Thoracic aorta (tissue), 2 donors: Measurements from ENCODE around the gene MAT2B. TPM values are rescaled to one million over a fixed set of nuclear protein-coding genes. Genes with fewer than 3 reads are reported as not detected.

ENCODE experiments used
- ATAC-seq: fragments of 150-250 bp; one replicate; pipeline ENCODE4 v1.8.0; 2017; ENCODE audit warnings: low read depth; ENCODE audit not compliant: insufficient number of reproducible peaks, low FRiP score
- DNase-seq: peaks from one replicate; pipeline ENCODE4 v3.0.0-alpha.2; 2020; ENCODE audit warnings: low spot score
- H3K27ac ChIP-seq, 2 donors: fragments of 200-600 bp; sonication (generic); 1 replicate in 1 of 2; 2 replicates in 1 of 2; pipeline ENCODE4 v1.5.1; 2016; ENCODE audit warnings: mild to moderate bottlenecking in 2 of 2, moderate library complexity in 2 of 2
- H3K27me3 ChIP-seq: fragments of 200-600 bp; sonication (generic); replicated peaks from 2 replicates; pipeline ENCODE4 v1.6.0; 2016; ENCODE audit warnings: mild to moderate bottlenecking; ENCODE audit not compliant: insufficient read depth
- H3K36me3 ChIP-seq: fragments of 200-600 bp; sonication (generic); one replicate; pipeline ENCODE4 v1.5.1; 2016
- H3K4me1 ChIP-seq, 2 donors: fragments of 200-600 bp; sonication (generic); 1 replicate in 1 of 2; 2 replicates in 1 of 2; pipeline versions ENCODE4 v1.5.1 to v1.6.0; 2016; ENCODE audit warnings: low read depth in 2 of 2, mild to moderate bottlenecking in 1 of 2; ENCODE audit not compliant: control insufficient read depth in 1 of 2
- H3K4me3 ChIP-seq: fragments of 200-600 bp; sonication (generic); 2 replicates; pipeline ENCODE4 v1.5.1; 2016; ENCODE audit warnings: mild to moderate bottlenecking
- H3K9me3 ChIP-seq: fragments of 200-600 bp; sonication (generic); 2 replicates; pipeline ENCODE4 v1.5.1; 2016
- total RNA-seq, 2 donors: library from RNA; depleted of rRNA; stranded (reverse); fragments of >200 nt; gene quantifications; one replicate each; pipeline versions ENCODE4 v1.1.0 to v1.2.3, GENCODE V29; 2016
- TF ChIP-seq, protein P1 (sequence below): fragments of 200-600 bp; sonication (generic); IDR thresholded peaks from one replicate; pipeline ENCODE4 v1.5.1; 2019; ENCODE audit warnings: antibody characterized with exemption

Gene MAT2B
- total RNA-seq, 2 donors from 2014 or later = 51.6 to 52.3 TPM

DNA sequence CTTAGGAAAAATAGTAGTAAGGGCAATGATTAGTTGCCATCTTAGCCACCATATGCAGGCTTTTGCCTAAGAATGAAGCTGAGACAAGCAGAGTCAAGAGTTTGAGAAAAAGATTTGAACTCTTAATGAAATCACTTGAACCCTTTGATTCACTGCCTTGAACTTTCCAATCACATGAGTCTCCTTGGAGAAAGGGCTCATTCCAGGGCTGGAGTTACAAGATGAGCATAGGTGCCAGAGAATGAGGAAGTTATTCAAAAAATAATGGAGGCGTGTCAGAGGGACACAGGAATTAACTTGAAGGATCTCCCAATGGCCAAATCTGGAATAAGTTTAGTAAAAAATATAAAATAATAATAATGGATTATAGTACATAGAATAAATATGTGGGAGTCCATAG lies 35.3 kb downstream of the MAT2B start:
- Histone ChIP-seq H3K9me3 (no peaks in the 10 kb centered on the region), H3K4me3 (no peak overlapping the region), H3K27ac (no peak overlapping the region), H3K4me1 (no peaks in the 10 kb centered on the region), H3K36me3 (no peaks in the 10 kb centered on the region), H3K27me3 (no peaks in the 10 kb centered on the region)
- ATAC-seq (no peak), DNase-seq (no peak)
- TF ChIP-seq, protein P1, sequence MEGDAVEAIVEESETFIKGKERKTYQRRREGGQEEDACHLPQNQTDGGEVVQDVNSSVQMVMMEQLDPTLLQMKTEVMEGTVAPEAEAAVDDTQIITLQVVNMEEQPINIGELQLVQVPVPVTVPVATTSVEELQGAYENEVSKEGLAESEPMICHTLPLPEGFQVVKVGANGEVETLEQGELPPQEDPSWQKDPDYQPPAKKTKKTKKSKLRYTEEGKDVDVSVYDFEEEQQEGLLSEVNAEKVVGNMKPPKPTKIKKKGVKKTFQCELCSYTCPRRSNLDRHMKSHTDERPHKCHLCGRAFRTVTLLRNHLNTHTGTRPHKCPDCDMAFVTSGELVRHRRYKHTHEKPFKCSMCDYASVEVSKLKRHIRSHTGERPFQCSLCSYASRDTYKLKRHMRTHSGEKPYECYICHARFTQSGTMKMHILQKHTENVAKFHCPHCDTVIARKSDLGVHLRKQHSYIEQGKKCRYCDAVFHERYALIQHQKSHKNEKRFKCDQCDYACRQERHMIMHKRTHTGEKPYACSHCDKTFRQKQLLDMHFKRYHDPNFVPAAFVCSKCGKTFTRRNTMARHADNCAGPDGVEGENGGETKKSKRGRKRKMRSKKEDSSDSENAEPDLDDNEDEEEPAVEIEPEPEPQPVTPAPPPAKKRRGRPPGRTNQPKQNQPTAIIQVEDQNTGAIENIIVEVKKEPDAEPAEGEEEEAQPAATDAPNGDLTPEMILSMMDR = no peak

DNA sequence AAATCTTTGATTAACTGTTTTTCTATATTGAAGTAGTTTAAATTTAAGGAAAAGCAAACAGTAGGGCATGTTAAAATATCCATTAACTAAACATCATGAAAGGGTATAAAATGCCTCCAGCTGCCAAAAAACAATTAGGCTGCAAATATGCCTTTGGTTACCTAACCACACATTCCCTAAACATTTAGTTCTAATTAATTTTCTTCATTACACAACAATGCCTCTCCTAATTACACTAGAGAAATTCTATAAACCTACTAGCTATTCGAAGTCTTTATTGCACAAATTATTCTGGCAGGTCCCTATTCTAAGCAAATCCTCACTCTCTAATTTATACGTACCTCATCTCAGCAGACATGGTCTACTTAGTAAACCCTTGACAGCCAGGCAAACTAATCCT lies 37.4 kb downstream of the MAT2B start:
- TF ChIP-seq, protein P1 = no peak

DNA sequence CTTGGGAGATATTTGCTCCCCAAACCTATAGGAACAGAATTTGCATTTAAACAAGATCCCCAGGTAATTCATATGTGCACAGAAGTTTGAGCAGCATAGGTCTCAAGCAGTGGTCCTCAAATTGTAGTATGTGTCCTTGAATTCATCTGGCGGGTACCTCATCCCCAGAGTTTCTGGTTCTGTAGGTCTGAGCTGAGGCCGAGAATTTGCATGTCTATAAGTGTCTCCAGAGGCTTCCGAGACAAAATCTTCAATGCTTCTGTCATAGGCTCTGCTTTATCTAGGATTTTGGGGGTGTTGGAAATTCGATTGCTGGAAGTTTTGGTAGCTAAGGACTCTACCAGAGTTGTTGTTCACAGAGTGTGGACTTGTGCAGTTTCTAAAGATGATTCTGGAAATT lies 38.6 kb downstream of the MAT2B start:
- Histone ChIP-seq H3K27me3 (no peaks in the 10 kb centered on the region), H3K27ac (no peak overlapping the region), H3K4me3 (no peak overlapping the region), H3K36me3 (no peaks in the 10 kb centered on the region), H3K4me1 (no peaks in the 10 kb centered on the region), H3K9me3 (no peaks in the 10 kb centered on the region)
- DNase-seq (no peak), ATAC-seq (no peak)
- TF ChIP-seq, protein P1 = no peak

More for the DNA sequence above, 37.4 kb downstream of the MAT2B start:
- Histone ChIP-seq H3K4me3 (no peak overlapping the region), H3K27ac (no peak overlapping the region), H3K4me1 (no peaks in the 10 kb centered on the region), H3K9me3 (no peaks in the 10 kb centered on the region), H3K27me3 (no peaks in the 10 kb centered on the region), H3K36me3 (no peaks in the 10 kb centered on the region)
- ATAC-seq (no peak), DNase-seq (no peak)

DNA sequence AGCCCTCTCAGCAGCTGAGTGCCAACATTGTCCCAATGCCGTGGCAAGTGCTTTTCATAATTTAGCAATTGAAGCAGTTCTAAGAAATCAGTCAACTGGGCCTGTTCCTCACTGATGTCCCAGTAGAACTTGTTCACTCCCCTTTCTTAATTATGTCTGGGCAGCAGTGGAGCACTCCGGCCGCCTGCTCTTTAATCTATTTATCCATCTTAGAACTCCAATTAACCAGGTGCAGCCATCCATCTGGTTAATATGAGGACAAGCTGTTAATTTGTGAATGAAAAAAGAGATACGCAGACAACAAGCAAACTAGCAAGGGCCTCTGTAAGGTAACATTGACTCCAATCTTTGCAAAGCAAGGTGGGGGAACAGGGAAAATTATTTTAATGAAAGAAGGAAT lies 39.4 kb downstream of the MAT2B start:
- TF ChIP-seq, protein P1 = no peak
- no peaks in the 10 kb centered on the region for H3K27me3 ChIP-seq
- H3K4me1 ChIP-seq = no peaks in the 10 kb centered on the region
- no peak for ATAC-seq
- no peaks in the 10 kb centered on the region for H3K36me3 ChIP-seq
- DNase-seq = no peak
- no peak overlapping the region for H3K27ac ChIP-seq
- no peak overlapping the region for H3K4me3 ChIP-seq
- no peaks in the 10 kb centered on the region for H3K9me3 ChIP-seq

DNA sequence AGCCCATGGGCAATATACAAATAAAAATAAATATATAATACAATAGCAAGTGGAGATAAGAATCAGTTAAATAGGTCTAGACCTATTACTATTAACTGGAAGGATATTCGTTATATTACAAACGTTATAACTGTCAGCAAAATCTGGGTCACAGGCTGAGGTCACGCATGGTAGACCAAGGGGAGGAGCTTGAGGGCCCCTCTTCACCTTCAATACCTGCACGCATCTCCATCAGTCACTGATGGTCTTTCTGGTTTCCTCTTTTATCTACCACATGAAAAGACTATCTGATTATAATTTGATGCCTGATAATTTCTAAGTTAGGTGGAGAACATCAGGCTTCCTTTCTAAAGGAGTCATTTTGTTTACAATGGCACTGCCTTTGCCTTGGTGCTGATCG lies 43.2 kb downstream of the MAT2B start:
- ATAC-seq = no peak
- no peak for DNase-seq
- Histone ChIP-seq H3K4me3 (no peak overlapping the region), H3K9me3 (no peaks in the 10 kb centered on the region), H3K27ac (no peak overlapping the region), H3K4me1 (no peaks in the 10 kb centered on the region), H3K36me3 (no peaks in the 10 kb centered on the region), H3K27me3 (no peaks in the 10 kb centered on the region)
- TF ChIP-seq, protein P1 = no peak
